ENCODE measurements around the gene ADCY10. TPM values are rescaled to one million over a fixed set of nuclear protein-coding genes. Genes with fewer than 3 reads are reported as not detected.

ADCY10 gene
- total and polyA plus RNA-seq, 2 experiments from 2014 or later, result 0.93 to 1.5 TPM

DNA sequence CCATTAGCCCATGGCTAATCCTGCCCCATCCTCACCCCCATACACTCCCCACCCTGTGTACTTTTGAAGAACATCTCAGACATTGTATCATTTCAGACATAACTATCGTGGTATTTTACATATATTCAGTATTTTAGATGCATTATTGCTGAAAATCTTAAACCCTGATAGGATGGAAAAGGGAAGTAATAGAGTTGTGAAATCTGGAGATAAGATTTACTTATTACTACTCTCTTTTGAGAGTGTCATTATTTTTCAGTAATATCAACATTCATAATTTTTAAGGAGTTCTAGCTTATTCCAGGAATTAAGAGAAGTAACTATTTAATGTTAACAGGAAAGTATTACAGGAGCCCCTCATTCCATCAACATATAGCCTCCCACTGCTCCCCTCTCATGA is 34.4 kb downstream of the ADCY10 start:
- H3K4me2 ChIP-seq, result no peak overlapping the region
- no peaks in the 10 kb centered on the region for H3K4me1 ChIP-seq (ENCODE audit: insufficient read depth)
- no peaks in the 10 kb centered on the region for H3K9me3 ChIP-seq (ENCODE audit: low read depth)
- H3K36me3 ChIP-seq (replicated peaks; ENCODE audit: insufficient read depth, low read depth), result no peaks in the 10 kb centered on the region
- TF ChIP-seq, protein P1, sequence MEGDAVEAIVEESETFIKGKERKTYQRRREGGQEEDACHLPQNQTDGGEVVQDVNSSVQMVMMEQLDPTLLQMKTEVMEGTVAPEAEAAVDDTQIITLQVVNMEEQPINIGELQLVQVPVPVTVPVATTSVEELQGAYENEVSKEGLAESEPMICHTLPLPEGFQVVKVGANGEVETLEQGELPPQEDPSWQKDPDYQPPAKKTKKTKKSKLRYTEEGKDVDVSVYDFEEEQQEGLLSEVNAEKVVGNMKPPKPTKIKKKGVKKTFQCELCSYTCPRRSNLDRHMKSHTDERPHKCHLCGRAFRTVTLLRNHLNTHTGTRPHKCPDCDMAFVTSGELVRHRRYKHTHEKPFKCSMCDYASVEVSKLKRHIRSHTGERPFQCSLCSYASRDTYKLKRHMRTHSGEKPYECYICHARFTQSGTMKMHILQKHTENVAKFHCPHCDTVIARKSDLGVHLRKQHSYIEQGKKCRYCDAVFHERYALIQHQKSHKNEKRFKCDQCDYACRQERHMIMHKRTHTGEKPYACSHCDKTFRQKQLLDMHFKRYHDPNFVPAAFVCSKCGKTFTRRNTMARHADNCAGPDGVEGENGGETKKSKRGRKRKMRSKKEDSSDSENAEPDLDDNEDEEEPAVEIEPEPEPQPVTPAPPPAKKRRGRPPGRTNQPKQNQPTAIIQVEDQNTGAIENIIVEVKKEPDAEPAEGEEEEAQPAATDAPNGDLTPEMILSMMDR (IDR thresholded peaks at IDR 0.05; ENCODE audit: poor library complexity), result no peak
- TF ChIP-seq EZH2phosphoT487 (IDR thresholded peaks at IDR 0.05; ENCODE audit: low read depth, severe bottlenecking, unreplicated experiment), result no peak
- no peak for TF ChIP-seq EZH2 (IDR thresholded peaks at IDR 0.05; ENCODE audit: borderline replicate concordance)
- H3K27me3 ChIP-seq, result no peaks in the 10 kb centered on the region
- no peak overlapping the region for H2AFZ ChIP-seq
- WGBS (ENCODE audit: low lambda C conversion rate, missing lambda C conversion rate), result 100% methylated on average over 1 of the region's 1 CpG
- no peak overlapping the region for H3K27ac ChIP-seq
- H3K9me2 ChIP-seq (replicated peaks; ENCODE audit: insufficient read depth), result no peaks in the 10 kb centered on the region
- no peak overlapping the region for H3K4me3 ChIP-seq
- DNase-seq (ENCODE audit: low spot score), result no peak
- H3K79me2 ChIP-seq, result no peaks in the 10 kb centered on the region
- no peaks in the 10 kb centered on the region for H4K20me1 ChIP-seq (ENCODE audit: insufficient read depth, poor library complexity, severe bottlenecking)

DNA sequence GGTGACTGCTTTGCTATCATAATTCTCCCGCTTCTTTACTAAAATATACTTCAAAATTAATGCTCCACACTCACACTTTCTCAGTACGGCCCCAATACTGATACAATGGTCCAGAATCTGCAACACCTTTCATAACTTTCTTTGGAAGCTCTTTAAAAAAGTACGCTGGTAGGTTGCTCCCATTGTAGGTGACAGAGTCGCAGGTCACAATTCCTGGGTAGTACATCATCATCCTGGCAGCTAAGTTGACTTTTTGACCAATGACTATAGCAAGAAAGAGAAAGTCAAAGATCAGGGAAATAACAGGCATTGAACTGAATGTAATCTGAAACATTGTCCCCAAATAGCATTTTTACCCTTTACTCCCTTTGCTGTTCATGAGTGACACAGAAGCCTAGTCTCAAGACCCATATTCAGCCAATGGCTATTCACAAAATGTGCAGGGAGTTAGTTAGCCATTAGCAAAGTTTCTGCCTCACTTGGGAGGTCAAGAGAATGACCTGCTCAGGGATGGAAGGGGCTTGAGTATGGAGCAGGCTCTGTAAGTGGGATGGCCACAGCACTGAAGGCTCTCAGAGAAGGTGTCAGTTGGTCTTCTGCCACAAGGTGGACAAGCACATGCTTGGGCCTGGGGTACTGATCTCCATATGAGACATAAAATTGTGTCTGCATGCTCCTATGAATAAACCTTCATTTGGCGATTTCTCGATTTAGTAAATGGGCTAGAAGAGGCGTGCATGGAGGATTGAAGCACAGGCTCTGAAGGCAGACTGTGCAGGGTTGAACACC is 35.4 kb downstream of the ADCY10 start:
- no peak overlapping the region for H2AFZ ChIP-seq
- H3K79me2 ChIP-seq, result no peaks in the 10 kb centered on the region
- TF ChIP-seq, protein P1 (IDR thresholded peaks at IDR 0.05; ENCODE audit: poor library complexity), result no peak
- no peak for TF ChIP-seq EZH2 (IDR thresholded peaks at IDR 0.05; ENCODE audit: borderline replicate concordance)
- no peak for TF ChIP-seq EZH2phosphoT487 (IDR thresholded peaks at IDR 0.05; ENCODE audit: low read depth, severe bottlenecking, unreplicated experiment)
- no peaks in the 10 kb centered on the region for H3K9me3 ChIP-seq (ENCODE audit: low read depth)
- no peaks in the 10 kb centered on the region for H4K20me1 ChIP-seq (ENCODE audit: insufficient read depth, poor library complexity, severe bottlenecking)
- H3K27ac ChIP-seq, result no peak overlapping the region
- 95% methylated on average over 7 of the region's 7 CpGs for WGBS (ENCODE audit: low lambda C conversion rate, missing lambda C conversion rate)
- H3K36me3 ChIP-seq (replicated peaks; ENCODE audit: insufficient read depth, low read depth), result no peaks in the 10 kb centered on the region
- no peak for DNase-seq (ENCODE audit: low spot score)
- no peak overlapping the region for H3K4me3 ChIP-seq
- H3K4me2 ChIP-seq, result no peak overlapping the region
- H3K9me2 ChIP-seq (replicated peaks; ENCODE audit: insufficient read depth), result no peaks in the 10 kb centered on the region
- no peaks in the 10 kb centered on the region for H3K27me3 ChIP-seq
- no peaks in the 10 kb centered on the region for H3K4me1 ChIP-seq (ENCODE audit: insufficient read depth)

DNA sequence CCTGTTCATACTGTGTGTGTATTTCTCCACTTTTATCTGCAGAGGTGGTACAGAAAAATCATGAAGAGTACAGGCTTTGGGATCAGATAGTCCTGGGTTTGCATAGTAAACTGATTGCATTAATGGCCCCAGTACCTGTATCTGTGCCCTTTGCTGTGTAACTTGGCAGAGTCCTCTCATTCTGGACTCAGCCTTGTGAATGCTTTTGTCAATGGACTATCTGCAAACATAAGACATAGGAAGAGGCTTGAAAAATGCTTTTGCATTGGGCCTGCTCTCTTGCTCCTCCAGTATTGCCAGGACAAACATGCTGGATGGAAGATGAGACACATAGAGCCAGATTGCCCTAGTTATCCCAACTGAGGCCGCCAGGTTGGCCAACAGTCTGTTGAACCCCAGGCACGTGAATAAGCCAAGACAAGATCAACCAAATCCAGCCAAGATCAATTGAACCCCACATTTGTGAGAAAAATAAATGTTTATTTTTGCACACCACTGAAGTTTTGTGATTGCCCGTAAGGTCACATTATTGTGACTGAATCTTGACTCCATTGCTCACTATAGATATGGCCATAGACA is 37.2 kb downstream of the ADCY10 start:
- Histone ChIP-seq H3K9me2 (replicated peaks; ENCODE audit: insufficient read depth) (no peaks in the 10 kb centered on the region), H3K4me1 (ENCODE audit: insufficient read depth) (no peaks in the 10 kb centered on the region), H3K36me3 (replicated peaks; ENCODE audit: insufficient read depth, low read depth) (no peaks in the 10 kb centered on the region), H3K79me2 (no peaks in the 10 kb centered on the region), H2AFZ (no peak overlapping the region), H3K27me3 (no peaks in the 10 kb centered on the region), H3K4me2 (no peak overlapping the region), H3K27ac (no peak overlapping the region), H3K9me3 (ENCODE audit: low read depth) (no peaks in the 10 kb centered on the region), H3K4me3 (no peak overlapping the region), H4K20me1 (ENCODE audit: insufficient read depth, poor library complexity, severe bottlenecking) (no peaks in the 10 kb centered on the region)
- DNase-seq (ENCODE audit: low spot score), result no peak
- TF ChIP-seq, protein P1 (IDR thresholded peaks at IDR 0.05; ENCODE audit: poor library complexity), result no peak
- TF ChIP-seq EZH2 (IDR thresholded peaks at IDR 0.05; ENCODE audit: borderline replicate concordance) (no peak), EZH2phosphoT487 (IDR thresholded peaks at IDR 0.05; ENCODE audit: low read depth, severe bottlenecking, unreplicated experiment) (no peak)
- 95% methylated on average over 3 of the region's 3 CpGs for WGBS (ENCODE audit: low lambda C conversion rate, missing lambda C conversion rate)

Data from hepatocyte (in vitro differentiated cells).